Cerebellar cortex (tissue), 1 donor: ENCODE measurements around the gene ZDBF2.
"Not testable (repeated sequence)": the region's sequence is repeated elsewhere in the genome, so short reads cannot be mapped to it uniquely, and the experiment has no call there.

Experiments
- DNase-seq: peaks from one replicate; pipeline ENCODE4 v3.0.0-alpha.2; 2015; ENCODE audit warnings: low spot score

Gene ZDBF2

DNA sequence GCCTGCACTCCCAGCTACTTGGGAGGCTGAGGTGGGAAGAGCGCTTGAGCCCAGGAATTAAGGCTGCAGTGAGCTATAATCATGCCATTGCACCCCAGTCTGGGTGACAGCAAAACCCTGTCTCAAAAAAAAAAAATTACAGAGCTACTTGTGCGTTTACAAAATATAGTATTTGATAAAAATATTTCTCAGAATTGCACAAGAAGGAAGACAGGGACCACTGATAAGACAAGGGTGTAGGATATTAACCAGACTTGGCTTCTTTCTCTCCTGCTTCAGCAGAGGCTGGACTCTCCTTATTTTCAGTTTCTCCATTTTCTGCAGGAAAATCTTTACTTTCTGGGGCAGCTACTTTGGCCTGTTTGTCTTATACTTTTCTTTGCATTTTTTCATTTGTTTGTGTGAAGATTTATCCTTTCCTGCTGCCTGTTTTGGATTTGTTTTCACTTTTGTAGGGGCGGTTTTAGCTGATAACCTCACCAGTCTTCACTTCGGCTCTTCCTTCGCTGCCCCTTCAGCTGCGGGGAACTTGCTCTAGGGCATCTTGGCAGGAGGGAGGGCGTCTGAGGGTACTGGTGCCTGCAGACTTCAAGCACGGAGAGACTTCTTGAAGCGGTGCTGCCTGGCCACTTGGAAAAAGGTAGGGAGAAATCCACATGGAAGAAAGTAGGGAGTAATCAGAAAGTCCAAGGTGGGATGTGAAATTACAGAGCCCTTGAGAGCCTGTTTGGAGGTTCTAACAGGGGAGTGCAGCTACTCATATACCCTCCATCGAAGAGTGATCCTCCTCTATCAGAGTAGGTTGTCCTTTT is 14.9 kb upstream of the ZDBF2 start:
- DNase-seq = no peak

DNA sequence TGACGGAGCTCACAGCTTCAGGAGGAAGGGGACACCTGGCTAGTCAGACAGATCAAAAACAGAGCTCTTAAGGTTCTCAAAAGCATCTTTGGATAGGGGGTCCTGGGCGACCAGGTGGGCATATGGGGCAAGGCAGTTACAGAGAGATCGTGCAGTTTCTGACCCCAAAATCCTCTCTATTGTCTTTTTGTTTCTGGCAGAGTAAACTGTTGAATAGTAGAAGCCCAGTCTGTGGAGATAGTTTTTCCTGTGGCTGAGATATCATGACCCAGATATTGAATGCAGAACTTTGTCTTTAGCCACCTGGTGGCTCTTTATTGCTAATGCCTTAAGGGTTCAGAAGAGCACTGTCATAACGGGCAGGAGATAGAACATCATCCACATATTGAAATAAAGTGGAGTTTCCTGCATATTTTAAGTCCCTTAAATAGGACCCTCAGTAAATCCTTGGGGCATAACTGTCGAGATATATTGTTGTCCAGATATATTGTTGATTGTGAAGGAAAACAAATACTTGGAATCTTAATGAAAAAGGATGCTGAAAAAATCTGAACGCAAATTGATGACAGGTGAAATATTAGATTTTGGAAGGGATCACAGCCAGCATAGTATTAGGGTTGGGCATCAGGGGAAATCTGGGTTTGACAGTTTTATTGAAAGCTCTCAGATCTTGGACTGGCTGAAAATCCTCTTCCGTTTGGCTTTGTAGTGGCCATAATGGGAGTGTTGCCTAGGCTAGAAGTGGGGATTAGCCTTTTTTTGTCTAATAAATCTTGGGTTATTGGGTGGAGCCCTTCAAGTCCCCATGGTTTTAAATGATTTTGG is 14.1 kb upstream of the ZDBF2 start:
- DNase-seq = peak; percentile 11

DNA sequence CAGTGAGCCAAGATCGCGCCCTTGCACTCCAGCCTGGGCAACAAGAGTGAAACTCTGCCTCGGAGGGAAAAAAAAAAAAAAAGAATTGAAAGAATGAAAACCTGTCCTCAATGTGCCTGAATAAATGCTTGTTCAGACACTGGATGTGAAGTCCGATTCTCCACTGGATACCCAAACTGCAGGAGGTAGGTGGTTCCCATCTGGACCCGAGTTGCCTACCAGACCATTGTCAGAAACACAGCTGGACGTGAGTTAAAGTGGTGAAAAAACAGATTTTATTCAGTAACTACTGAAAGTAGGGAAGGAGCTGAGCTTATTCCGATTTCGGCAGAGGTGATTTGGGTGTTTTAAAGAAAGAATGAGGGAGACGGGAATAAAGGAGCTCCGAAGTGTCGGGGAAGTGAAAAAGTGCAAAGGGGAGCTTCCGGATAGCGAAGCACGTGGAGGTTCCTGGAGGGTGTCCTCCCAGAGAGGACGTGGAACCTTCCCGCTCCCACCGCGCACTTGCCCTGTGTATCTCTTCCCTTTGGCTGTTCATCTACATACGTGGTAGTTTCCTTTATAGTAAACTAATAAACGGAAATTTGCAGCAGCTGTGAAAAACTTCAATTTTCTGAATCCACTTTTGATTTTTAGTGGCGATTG is 10.4 kb upstream of the ZDBF2 start:
- no peak for DNase-seq

DNA sequence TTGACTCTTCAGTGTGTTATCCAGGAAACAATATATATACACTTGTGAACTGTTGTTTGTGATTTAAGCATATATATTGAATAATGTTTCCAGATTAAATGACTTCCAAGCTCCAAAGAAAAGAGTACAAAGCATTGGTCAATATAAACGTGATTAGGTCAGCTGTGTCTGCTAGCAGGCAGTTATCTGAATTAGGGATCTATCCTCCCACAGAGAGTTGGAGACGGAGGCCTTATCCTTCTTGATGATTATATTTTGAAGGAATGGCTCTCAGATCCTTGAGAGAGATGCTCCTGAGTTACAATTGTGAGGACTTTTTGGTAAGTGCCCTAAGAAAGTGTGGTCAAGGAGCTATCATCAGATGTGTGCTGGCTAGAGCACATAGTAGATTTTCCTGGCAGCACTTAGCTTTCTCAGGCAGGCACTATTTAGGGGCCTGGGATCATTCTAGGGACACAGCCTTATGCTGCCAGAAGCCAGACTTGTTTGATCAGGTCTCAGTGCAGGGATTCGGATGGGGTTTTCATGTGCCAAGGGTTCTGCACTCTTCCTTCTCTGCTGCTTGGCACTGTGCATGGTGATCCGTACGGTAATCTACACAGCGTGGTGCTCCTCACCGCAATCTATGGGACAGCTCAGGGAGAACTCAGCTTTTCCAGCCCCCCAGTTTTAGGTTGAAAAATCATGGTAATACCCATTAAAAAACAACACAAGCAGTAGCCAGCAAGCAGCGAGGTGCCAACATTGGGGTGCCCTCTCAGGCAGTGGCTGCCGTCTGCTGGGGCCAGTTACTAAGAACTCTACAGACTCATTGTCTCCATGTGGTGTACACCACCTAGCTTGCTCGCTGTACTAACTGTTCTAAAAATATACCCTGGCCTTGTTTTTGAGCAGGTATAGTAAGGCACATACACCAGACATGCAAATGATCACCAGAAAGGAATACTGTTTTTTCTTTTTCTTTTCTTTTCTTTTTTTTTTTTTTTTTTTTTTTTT is 8.0 kb upstream of the ZDBF2 start:
- DNase-seq = no peak

DNA sequence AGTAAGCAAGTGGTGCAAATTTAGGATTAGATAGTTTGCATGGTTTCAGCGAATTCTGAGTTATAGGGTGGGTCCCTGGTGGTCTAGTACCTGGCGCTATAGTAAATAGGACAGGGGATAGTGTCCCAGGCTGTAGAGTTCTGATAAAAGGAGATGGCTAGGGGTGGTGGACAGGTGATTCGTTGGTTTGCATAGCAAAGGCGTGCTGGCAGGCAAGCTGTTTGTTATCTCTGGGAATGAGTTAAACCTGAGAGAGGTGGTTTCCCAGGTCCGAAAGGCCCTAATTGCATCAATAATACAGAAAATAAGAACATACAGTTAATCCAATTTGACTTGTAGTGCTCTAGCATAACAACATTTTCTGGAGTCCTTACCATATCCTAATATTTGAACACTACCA is 6.9 kb upstream of the ZDBF2 start:
- DNase-seq = no peak

DNA sequence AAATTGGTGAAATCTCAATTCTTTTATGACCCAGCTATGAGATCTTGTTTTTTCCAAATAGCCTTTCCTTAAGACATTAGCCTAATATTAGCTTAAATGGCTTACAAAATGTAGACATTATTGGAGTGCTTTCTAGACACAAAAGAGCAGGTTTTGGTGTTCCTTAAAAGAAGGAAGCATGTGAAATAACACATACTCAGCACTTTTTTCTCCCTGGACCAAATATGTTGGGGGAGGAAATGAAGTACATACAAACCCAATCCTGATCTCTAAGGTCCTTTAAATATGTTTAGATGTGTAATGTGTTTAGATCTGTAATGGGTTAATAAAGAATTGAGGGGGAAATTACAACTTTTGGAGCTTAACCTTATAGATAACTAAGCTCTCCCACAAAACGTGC is 3.4 kb upstream of the ZDBF2 start:
- DNase-seq = no peak

DNA sequence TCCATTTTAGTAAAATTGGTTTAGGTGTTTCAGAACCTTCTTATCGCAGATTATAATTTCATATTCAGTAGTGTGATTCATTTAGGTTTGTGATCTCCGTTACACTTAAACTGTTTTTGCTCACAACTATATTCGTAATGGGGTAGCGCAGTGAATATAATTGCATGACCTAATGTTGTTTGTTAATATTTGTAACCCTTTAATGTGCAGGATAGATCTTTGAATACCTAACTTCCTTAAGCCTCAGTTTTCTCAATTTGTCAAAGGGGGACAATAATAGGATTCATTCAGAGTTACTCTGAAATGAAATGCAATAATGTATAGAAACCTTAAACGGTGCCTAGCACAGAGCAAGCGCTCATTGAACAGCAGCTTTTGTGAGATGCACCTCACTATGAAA is 558 bp upstream of the ZDBF2 start:
- no peak for DNase-seq

DNA sequence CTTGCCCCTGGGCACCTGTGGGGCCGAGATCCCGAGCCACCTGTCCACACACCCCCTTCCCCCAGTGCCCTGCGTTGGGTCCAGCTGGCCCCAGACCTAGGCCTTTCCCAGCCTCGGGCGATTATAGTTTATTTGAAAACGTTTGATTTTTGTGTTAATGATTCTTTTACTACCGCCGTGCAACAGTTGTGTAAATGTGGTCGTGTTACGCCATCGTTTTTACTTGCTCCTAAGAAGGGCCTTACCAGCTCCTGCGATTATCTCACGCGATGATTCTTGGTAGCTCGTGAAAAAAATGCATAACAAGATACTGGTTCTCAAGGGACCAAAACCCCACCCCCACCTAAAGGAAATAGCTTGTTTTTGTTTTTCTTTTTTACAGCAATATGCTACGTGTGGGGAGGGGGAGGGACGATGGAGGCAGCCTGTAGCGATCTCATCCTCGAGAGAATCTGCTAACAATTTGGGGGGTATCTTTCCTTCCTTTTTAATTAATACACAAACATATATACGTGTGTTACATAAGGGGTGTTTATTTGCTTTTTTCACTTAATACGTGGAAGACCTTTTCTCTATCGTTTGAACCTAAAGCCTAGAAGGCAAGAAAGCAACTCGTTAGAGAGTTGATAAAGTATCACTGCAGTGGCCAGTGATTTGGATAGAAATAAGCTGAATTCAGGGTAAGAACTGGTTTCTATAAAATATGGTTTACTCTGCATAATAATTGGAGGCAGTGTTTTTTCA is 1.0 kb downstream of the ZDBF2 start:
- peak; percentile 50 for DNase-seq

DNA sequence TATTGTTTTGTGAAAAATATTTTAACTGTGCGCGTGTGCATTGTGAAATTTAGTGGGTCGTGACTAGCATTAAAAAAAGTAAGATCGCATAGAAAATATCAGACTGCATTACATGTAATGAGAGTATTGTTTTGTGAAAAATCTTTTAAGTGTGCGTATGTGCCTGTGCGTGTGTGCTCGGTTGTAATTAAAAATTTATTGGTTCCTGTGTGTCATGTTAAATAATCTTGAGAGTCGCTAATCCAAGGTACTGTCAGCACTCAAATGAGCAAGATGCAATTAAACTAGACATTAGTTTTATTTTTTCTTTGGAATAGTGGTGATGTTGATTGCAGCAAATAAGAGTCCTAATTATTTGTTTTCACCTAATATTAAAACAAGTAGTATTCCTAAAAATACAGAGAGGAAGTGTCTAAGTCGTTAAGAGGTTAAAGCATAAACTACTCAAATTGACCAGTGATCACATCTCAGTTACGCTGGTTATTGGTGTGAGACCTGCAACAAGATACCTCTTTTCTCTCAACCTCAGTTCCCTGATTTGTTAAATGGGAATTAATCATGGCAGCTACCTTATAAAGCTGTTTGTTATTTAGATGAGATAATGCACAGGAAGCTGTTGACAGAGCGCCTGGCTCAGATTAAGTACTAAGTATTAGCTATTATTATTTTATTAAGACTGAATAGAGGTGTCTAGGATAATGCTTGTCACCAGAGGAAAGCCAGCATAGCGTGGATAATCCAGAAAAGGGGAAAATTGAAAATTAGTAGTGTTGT is 1.9 kb downstream of the ZDBF2 start:
- peak; percentile 24 for DNase-seq

DNA sequence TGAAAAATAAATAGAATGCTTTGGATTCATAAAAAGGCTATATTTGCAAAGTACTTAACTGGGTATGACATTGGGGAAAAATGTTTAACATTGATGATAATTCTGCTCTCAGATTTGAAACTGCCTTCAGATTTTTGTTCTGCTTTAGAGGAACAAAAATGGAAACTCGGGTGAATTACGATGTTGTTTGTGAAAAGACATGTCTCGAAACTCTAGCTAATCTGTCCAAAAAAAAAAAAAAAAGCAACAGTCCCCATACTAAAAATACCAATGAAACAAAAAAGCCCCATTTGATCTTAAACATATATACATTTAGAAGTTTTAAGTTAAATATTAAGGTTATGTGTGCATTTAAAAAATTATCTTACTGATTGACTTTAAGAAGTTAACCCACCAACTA is 3.0 kb downstream of the ZDBF2 start:
- DNase-seq = peak; percentile 2

DNA sequence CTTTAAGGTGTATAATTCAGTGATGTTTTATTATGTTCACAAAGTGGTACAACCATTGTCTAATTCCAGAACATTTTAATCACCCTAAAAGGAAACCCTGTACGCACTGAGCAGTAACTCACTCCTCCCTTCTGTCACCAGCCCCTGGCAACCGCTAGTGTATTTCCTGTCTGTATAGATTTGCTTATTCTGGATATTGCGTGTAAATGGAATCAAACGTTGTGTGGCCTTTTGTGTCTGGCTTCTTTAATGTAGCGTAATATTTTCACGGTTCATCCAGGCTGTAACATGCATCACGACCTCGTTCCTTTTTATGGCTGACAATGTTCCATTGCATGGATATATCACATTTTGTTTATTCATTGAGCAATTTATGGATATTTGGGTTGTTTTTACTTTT is 8.3 kb downstream of the ZDBF2 start:
- DNase-seq = no peak

DNA sequence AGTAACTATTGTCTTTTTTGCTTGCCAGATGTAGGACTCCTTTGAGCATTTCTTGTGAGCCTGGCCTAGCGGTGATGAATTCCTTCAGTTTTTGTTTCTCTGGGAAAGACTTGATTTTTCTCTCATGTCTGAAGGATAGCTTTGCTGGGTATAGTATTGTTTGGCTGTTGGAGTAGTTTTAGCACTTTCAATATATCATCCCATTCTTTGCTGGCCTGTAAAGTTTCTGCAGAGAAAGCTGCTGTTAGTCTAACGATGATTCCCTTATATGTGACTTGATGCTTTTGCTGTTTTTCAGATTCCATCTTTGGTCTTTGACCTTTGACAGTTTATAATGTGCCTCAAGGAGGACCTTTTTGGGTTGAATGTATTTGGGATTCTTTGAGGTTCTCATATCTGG is 12.7 kb downstream of the ZDBF2 start:
- DNase-seq = no peak

DNA sequence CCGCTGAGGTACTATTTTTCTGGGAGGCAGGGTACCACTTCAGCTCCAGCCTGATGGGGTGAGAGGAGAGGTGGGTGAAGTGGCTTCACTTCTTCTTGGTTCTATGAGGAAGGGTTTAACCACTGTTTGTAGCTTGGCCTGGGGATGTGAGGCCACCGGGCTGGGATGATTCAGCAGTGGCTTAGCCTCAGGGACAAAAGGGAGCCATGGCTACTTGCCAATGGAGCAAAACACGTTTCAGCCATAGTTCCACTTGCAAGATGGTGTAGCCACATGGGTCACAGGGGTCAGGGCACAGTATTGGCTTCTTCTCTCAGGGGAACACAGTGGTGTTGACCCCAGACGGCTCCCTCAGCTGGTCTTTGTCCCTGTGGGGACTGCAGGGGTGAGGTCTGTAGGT is 14.9 kb downstream of the ZDBF2 start:
- DNase-seq = no peak

DNA sequence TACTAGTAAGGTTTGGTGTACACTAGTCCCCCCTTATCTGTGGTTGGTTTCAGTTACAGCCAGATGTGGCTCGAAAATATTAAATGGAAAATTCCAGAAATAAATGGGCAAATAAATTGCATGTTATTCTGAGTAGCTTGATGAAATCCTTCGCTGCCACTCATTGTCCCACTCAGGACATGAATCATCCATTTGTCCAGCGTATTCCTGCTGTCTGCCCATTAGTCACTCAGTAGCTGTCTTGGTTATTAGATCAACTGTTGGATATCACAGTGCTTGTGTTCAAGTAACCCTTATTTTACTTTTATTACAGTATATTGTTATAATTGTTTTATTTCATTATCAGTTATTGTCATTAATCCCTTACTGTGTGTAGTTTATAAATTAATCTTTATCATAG is 21.7 kb downstream of the ZDBF2 start:
- no peak for DNase-seq

DNA sequence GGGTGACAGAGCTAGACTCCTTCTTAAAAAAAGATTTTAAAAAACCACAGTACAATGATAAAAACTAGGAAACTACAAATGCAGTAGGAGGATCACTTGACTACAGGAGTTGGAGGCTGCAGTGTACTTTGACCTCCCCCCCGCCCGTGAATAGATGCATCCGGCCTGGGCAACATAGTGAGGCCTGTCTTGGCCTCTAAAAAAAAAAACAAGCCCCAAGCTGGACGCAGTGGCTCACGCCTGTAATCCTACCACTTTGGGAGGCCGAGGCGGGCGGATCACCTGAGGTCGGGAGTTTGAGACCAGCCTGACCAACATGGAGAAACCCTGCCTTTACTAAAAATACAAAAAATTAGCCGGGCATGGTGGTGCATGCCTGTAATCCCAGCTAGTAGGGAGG is 25.1 kb downstream of the ZDBF2 start:
- DNase-seq = not testable (repeated sequence)

DNA sequence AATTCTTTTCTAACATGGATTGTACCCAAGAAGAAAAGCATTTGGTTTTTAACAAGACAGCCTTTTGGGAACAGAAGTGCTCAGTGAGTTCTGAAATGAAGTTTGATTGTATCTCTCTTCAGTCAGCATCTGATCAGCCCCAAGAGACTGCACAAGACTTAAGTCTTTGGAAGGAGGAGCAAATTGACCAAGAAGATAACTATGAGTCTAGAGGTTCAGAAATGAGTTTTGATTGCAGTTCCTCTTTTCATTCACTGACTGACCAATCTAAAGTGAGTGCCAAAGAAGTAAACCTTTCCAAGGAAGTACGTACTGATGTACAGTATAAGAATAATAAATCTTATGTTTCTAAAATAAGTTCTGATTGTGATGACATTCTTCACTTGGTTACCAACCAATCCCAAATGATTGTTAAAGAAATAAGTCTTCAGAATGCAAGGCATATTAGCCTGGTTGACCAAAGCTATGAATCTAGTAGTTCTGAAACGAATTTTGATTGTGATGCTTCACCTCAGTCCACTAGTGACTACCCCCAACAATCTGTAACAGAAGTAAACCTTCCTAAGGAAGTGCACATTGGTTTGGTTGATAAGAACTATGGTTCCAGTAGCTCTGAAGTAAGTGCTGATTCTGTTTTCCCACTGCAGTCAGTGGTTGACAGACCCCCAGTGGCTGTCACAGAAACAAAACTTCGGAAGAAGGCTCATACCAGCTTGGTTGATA is 31.2 kb downstream of the ZDBF2 start:
- no peak for DNase-seq

DNA sequence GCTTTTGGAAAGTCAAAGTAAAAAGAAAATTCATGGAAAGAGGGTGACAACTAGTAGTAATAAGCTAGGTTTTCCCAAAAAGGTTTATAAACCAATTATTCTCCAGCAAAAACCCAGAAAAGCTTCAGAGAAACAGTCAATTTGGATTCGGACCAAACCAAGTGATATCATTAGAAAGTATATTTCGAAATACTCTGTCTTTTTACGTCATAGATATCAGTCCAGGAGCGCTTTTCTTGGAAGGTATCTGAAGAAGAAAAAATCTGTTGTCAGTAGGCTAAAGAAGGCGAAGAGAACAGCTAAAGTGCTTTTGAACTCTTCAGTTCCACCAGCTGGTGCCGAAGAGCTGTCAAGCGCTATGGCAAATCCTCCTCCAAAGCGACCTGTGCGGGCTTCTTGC is 36.6 kb downstream of the ZDBF2 start:
- DNase-seq = no peak

DNA sequence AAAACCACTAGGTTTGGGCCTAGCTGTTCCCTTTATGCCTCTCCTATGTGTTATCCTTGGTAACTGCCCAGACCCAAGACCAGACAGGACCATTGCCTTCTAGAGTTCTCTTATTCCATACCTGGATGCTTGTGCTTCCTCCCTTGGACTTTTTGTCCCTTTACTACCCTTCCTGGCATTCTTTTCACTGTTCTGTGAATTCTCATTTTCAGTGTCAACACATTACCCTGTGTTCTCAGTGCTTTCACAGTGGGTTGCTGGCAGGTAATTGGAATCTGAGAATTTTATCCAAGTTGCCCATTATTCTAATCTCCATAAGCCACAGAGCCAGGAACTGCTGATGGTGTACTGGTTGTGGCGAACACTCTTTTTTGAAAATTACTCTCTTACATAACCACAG is 41.7 kb downstream of the ZDBF2 start:
- DNase-seq = peak; percentile 75

DNA sequence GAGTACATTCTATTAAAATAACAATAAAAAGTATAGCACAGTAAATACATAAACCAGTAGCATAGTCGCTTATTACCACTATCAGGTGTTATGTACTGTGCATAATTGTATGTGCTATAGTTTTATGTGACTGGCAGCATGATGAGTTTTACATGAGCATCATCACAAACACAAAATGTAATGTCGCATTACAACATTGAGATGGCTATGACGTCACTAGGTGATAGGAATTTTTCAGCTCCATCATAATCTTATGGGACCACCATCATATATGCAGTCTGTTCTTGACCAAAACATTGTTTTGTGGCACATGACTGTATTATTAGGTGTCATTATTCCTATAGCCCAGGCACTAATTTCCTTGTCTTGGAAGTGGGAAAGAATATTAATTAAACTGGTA is 48.6 kb downstream of the ZDBF2 start:
- DNase-seq = no peak

DNA sequence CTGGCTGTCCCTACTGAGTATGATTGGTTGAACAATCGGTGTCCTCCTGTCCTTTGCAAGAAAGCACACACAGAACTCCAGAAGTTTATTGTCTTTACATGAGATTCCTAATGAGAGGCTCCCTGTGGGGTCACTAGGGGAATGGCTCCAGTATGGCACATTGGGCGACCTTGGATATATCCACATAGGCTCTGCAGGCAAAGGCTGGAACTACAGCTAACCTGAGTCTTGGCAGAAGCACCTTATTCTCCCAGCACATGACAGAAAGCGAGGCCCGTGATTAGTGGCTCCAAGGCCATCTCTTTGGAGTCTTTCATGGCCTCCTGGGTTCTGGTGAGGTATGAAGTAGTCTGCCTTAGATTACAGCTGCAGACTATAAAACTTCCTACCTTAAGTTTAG is 49.0 kb downstream of the ZDBF2 start:
- DNase-seq = no peak
